Measurements from ENCODE around the gene AMMECR1L.
"Not testable (repeated sequence)": the region's sequence is repeated elsewhere in the genome, so short reads cannot be mapped to it uniquely, and the experiment has no call there.

The AMMECR1L gene

DNA sequence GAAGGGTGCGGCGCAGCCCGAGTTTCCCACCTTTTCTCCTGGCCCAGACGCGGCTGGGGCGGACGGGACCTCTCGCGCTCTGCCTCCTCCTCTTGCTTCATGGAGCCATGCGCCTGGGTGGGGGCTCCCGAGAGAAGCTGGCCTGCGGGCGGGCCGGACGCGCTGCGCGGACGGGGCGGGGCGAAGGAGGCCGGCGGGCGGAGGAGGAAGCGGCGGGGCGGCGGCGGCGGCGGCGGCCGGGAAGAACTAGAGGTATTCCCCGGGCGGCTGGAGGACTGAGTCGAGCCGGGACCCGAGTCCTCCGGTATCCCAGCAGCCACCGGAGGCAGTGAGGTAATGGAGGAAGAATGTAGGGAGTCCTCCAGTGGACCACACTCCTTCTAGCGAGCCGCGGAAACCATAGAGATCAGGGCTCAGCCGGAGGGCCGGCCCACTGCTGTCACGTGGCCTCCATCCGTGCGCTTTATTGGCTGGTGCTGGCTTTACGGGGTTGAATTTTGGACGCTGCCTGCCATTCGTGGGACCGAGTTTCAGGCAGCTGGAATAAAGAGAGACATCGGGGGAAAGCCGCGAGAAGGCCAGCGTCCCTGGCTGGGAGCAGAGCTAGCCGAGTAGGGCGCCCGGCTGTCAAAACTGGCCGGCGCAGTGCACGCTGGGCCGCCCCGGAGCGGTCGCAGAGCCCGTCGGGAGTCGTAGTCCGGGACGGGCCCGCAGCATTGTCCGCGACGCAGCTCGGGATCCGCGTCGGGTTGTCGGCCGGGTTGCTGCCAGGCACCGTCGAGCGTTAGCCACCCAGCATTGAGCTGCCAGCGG, at the start of gene AMMECR1L:
Gene AMMECR1L, minus strand, starts transcription at position 177 of the 813 bp plus-strand sequence. CDS start 11,722 bp downstream, outside the sequence.
- peak; percentile 52 to 64 for DNase-seq (ENCODE audit: low read depth in 2 of 2)

DNA sequence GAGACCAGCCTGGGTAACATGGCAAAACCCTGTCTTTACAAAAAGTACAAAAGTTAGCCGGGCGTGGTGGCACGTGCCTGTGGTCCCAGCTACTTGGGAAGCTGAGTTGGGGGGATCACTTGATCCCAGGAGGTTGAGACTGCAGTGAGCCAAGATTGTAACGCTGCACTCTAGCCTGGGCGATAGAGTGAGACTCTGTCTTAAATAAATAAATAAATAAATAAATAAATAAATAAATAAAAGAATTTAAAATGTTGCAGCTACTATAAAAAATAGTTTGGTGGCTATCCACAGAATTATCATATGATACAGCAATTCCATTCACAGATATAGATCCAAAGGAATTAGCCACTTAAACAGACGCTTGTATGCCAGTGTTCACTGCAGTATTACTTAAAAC, 49.6 kb upstream of the AMMECR1L start:
- no peak for DNase-seq (ENCODE audit: low read depth in 2 of 2)

DNA sequence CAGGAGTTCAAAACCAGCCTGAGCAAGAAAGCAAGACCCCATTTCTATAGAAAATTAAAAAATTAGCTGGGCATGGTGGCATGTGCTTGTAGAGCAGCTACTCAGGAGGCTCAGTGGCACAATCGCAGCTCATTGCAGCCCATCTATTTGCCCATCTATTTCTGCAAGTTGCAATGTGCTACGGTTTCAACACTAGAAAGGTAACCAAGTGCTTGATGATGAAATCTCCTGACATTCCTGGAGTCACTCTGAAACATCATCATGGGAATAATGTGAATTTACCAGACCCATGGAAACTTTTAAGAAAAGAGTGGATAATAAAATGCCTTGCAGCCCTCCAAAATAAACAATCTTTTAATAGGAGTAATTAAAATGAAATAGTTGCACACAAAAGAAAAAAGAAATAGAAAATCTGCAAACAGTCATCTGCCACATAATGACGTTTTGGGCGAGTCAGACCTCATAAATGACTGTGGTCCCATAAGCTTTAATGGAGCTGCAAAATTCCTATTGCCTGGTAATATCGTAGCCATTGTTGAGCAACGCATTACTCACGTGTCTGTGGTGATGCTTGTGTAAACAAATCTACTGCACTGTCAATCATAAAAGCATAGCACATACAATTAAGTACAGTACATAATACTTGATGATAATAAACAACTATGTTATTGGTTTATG, 46.6 kb upstream of the AMMECR1L start:
- DNase-seq (ENCODE audit: low read depth in 2 of 2), result no peak

DNA sequence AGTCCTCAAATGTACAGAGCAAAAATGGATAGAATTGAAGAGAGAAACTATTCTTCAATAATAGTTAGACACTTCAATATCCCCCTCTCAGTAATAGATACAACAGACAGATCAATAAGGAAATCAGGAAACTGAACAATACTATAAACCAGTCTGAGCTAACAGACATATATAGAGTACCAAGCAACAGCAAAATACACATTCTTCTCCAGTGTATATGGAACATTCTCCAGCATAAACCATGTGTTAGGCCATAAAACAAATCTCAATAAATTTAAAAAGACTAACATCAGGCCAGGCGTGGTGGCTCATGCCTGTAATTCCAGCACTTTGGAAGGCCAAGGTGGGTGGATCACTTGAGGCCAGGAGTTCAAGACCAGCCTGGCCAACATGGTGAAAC, 43.7 kb upstream of the AMMECR1L start:
- no peak for DNase-seq (ENCODE audit: low read depth in 2 of 2)

DNA sequence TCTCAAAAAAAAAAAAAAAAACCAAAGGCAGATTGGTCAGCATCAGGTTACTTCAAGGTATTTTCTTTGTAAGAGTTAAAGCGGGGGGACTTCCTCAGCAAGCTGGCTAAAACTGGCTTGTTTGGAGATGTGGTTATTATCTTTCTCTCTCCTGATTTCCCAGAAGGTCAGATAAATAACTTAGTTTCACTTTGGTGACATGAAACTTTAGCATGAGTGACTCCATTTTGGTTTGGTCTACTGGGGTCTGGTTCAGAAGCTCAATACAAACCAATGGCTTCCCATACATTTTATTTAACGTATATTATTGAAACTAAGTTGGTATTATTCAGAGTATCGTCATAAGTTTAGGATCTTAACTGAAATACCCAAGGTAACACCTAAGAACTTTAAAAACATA, 41.6 kb upstream of the AMMECR1L start:
- no peak for DNase-seq (ENCODE audit: low read depth in 2 of 2)

DNA sequence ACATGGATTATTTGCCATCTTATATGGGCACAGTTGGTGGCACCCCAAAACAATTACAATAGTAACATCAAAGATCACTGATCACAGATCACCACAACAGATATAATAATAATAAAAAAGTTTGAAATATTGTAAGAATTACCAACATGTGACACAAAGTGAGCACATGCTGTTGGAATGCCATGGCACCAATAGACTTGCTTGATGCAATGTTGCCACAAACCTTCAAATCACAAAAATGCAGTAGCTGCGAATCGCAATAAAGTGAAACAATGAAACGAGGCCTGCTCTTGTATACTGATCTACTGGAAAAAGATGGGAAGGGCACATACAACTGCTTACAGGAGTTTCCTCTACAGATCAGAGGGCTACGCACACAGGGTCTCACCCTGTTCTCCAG, 32.2 kb upstream of the AMMECR1L start:
- DNase-seq (ENCODE audit: low read depth in 2 of 2), result no peak

DNA sequence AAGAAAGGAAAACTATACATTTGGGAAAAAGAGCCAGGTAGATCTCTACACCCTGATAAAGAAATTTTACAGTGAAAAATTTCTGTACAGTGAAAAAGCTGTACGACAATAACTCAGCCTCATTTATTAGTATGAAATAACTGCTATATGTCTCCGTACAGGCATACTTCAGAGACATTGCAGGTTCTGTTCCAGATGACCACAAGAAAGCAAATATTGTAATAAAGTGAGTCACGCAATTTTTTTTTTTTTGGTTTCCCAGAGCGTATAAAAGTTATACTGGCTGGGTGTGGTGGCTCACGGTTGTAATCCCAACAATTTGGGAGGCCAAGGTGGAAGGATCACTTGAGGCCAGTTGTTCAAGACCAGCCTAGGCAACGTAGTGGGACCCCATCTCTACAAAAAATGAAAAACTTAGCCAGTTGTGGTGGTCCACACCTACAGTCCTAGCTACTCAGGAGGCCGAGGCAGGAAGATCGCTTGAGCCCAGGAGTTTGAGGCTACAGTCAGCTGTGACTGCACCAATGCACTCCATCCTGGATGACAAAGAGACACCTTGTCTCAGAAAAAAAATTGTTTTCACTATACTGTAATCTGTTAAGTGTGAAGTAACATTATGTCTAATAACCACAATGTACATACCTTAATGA, 28.2 kb upstream of the AMMECR1L start:
- DNase-seq (ENCODE audit: low read depth in 2 of 2), result no peak

DNA sequence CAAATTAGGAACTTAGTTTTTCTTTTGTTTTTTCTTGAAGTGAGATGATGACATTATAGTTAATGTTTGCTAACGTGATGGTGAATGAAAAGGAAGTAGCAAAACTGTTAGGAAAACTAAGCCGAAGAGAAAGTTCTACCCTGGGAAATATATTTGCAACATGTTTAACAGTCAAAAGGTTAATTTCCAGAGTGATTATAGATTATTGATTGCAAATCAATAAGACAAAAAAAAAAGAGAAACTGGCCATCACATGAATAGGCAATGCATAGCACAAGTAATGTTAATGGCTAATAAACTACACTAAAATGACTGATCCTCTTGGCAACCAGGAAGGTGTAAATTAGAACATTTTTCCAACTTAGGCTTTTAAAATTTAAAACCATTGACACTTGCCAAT, 26.0 kb upstream of the AMMECR1L start:
- no peak for DNase-seq (ENCODE audit: low read depth in 2 of 2)

DNA sequence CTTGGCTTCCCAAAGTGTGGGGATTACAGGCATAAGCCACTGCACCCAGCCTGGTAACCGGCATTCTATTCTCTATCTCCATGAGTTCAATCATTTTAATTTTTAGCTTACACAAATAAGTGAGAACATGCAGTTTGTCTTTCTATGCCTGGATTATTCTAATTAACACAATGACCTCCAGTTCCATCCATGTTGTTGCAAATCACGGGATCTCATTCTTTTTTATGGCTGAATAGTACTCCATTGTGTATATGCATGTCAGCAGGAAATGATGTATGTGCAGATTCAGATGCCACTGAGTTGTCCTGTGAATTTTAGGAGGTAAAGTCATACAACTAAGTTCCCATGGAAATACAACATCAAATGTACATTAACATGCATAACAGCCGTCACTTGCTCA, 24.7 kb upstream of the AMMECR1L start:
- no peak for DNase-seq (ENCODE audit: low read depth in 2 of 2)

DNA sequence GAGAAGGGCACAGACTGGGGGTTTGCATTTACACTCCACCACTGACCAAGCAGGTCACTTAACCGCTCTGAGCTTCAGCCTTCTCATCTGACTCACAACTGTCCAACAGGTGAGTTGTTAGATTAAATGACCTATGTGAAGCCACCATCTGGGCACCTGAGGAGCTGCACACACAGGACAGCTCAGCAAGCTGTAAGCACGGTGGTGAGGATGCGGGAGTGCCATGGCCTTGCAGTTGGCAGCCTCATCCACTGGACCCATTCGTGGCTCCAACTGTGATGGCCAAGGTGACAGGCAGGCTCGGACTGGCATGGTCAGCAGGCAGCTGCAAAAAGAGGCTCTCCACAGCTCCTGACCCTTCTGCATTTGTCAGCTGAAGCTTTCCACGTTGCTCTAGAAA, 23.3 kb upstream of the AMMECR1L start:
- no peak for DNase-seq (ENCODE audit: low read depth in 2 of 2)

DNA sequence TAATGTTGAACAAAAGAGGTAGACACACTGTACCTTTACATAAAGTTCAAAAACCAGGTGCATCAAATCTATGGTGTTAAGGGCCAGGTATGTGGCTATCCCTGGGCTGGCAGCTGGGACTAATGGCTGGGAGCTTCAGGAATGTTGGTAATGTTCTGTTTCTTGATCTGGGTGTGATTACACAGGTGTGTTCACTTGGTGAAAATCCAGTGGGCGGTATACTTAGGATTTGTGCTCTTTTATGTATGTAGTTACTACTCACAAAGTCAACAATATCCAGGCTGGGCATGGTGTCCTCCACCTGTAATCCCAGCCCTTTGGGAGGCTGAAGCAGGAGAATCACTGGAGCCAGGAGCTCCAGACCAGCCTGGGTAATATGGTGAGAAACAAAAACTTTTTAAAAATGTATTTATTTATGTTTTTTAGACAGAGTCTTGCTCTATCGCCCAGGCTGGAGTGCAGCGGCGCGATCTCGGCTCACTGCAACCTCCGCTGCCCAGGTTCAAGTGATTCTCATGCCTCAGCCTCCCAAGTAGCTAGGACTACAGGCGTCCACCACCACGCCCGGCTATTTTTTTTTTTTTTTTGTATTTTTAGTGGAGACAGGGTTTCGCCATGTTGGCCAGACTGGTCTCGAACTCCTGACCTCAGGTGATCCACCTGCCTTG, 22.1 kb upstream of the AMMECR1L start:
- not testable (repeated sequence) for DNase-seq (ENCODE audit: low read depth in 2 of 2)

DNA sequence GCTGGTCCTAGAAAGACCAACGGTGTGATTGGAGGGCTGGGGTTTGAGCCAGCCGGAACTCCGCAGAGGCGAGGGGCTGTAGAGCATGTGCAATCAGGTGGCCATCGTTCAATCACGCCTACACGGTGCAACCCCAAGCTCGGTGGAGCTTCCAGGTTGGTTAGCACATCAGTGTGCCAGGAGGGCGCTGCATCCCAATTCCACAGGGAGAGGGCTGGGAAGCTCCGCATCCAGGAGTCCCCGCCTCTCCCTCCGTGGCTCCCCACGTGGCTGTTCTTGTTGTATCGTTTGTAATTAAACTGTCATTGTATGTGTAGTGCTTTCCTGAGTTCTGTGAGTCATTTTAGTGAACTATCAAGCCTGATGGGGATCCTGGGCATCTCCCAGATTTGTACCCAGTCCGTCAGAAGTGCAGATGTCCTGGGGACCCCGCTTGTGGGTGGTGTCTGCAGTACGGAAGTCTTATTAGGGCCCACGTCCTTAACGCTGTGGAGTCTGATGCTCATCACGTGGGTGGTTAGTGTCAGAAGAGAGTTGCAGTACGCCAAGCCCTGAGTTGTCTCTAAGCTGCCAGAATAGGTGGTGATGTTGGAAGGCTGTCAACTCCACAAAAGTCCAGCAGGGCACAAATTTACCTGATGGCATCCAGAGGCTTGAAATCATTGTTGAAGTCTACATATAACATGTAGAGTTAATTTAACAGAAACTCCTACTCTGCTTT, 20.6 kb upstream of the AMMECR1L start:
- no peak for DNase-seq (ENCODE audit: low read depth in 2 of 2)

DNA sequence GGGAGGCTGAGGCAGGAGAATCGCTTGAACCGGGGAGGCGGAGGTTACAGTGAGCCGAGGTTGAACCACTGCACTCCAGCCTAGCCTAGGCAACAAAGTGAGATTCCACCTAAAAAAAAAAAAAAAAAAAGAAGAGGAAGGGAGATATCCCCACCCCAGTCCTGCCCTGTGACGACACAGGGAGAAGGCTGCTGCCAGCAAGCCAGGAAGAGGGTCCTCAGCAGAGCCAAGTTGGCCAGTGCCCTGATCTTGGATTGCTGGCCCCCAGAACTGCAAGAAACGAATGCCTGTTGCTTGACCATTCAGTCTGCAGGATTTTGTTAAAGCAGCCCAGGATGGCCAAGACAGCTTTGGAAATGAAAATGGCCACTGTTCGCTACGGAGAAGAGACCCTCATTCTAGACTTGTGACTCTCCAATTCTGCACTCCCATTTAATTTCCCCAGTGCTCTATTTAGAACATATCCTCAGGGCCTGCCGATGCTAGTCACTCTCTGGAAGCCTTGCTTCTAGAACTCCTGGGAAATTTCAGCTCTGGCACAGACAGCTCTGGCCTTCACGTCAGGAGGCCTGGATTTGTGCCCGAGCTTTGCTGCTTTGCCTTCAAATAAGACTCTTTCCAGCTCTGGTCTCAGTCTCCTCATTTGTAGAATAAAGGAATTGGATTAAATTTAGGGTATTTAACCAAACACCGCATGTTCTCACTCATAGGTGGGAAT, 15.7 kb upstream of the AMMECR1L start:
- DNase-seq (ENCODE audit: low read depth in 2 of 2), result no peak

DNA sequence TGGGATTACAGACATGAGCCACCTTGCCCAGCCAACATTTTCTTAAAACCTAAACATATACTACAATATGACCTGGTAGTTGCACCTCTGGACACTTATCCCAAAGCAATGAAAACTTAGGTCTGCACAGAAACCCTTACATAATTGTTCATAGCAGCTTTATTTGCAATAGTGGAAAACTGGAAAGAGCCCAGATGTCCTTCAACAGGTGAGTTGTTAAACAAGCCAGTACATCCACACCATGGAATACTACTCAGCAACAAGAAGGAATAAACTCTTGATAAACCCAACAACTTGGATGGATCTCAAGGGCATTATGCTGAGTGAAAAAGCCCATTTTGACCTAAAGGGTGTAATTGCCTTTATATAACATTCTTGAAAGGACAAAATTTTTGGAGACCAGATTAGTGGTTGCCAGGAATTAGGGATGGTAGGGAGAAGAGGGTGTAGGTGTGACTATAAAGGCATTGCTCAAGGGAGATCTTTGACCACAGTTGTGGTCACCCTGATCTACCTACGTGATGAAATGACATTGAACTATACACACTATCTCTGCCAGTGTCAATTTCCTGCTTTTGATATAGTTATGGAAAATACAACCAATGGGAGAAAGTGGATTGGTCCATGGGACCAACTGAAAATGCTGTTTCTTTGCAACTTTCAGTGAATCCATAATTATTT, 11.9 kb upstream of the AMMECR1L start:
- DNase-seq (ENCODE audit: low read depth in 2 of 2), result no peak

DNA sequence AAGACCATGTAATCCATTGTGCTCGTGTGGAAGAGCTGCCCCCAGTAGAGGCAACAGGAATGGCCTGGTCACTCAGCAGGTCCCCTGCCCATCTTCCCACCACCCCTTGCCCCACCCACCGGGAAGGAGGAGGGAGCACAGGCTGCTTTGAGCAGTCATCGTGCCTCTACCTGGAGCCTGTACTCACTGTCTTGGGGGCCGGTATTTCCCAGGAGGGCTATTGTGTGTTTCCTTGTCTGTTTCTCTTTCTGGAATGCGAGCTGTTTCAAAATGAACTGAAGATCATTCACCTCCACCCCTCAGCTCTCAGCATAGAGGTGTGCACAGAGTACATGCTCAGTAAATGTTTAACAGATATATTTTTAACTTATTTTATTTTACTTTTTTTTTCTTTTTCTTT, 7.7 kb upstream of the AMMECR1L start:
- no peak for DNase-seq (ENCODE audit: low read depth in 2 of 2)

DNA sequence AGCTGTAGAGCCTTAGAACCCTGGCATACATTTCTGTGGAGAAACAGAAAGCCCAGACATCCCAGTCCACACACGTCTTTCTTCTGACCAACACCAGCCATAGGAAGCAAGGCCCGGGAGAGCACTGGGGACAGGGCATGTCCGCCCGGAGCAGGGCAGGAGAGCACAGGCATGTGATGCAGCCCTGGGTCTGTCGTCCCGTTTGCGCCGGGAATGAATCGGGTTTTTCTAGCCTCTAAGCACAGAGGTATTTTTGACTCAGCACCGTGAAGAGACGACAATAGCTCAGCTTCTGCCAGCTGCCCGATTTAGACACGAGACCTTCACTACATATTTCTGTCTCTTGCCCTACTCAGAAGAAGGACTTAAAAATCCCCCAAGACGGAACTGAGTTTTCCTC, 7.3 kb upstream of the AMMECR1L start:
- no peak for DNase-seq (ENCODE audit: low read depth in 2 of 2)

DNA sequence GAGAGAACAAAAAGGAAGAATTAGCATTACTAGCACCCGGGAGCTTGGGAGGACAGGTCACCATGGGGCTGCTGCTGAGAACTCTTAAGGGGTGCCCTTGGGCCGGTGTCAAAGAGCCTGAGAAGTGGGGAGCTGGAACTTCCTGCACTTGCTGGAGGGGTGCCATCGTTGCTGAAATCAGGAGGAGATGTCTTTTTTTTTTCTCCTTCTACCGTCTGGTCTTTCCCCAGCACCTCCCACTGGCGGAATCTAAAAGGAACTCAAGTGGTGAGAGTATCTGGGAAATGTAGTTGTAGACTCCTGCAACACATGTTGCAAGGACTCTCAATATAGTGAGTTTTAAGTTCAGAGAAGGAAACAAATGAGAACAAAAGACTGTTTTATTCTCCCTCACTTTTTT, 6.1 kb upstream of the AMMECR1L start:
- no peak for DNase-seq (ENCODE audit: low read depth in 2 of 2)

DNA sequence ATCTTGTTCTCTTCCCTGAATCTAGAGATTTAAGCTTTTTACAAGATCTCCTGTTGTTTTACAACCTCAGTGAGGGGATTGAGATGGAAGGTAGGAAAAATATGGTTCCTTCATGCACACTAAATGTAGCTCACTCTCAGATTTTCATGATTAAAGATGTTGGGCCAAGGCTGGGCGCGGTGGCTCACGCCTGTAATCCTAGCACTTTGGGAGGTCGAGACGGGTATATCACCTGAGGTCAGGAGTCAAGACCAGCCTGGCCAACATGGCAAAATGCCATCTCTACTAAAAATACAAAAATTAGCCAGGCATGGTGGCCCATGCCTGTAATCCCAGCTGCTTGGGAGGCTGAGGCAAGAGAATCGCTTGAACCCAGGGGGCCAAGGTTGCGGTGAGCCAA, 5.0 kb upstream of the AMMECR1L start:
- not testable (repeated sequence) for DNase-seq (ENCODE audit: low read depth in 2 of 2)

DNA sequence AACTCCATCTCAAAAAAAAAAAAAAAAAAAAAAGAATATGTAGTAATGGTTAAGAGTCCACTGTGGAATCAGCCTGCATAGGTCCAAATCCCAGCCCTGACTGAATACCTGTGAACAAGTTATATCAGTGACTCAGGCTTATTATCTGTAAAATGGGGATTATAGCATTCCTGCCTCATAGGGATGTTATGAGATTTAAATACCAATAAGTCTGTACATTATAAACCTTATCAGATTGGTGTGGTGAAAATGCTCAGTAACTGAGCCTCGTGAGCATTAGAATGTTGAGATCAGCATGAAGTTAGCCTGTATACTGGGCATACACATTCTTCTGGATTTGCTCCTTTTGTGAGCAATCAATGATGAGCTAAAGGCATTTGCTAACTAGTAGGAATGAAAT, 3.0 kb upstream of the AMMECR1L start:
- no peak for DNase-seq (ENCODE audit: low read depth in 2 of 2)

DNA sequence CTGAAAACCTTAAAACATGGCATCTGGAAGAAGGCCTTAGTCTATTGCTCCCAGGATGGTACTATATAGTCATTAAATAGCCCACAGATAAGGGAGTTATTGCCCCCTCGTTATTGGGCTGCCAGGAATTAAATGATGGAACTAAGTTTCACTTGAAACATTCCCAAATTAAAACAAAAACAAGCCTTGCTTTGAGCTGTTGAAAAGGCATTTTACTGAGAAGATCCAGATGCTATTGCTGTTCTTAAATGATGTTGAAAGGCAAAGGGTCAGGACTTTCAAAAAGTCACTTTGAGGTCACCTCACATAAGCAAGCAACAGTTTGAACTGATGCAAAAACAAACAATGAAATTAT, 2.0 kb upstream of the AMMECR1L start:
- no peak for DNase-seq (ENCODE audit: low read depth in 2 of 2)

Data from stimulated activated CD4-positive, alpha-beta T cell treated with anti-CD3 and anti-CD28 coated beads, Interleukin-4, amount 100 ng/mL, for 48 hours (primary cell).